H9 (cell line): ENCODE data around the gene PLA2R1. TPM values are rescaled to one million over a fixed set of nuclear protein-coding genes. Genes with fewer than 3 reads are reported as not detected.

Experiments
- DNase-seq: peaks from one replicate; pipeline ENCODE4 v3.0.0-alpha.2; 2017
- H2AFZ ChIP-seq: one replicate; pipeline ENCODE4 v1.6.1; 2013; ENCODE audit warnings: mild to moderate bottlenecking, low read length, control low read depth, moderate library complexity
- H2AK5ac ChIP-seq: 2 replicates; pipeline ENCODE4 v1.6.1; 2013; ENCODE audit warnings: low read length, control low read depth, mixed read lengths; ENCODE audit not compliant: insufficient read length
- H2BK120ac ChIP-seq: one replicate; pipeline ENCODE4 v1.6.1; 2013; ENCODE audit warnings: low read depth, mild to moderate bottlenecking, low read length, control low read depth, inconsistent platforms; ENCODE audit not compliant: poor library complexity, severe bottlenecking
- H2BK12ac ChIP-seq: 2 replicates; pipeline ENCODE4 v1.6.1; 2013; ENCODE audit warnings: low read length, control low read depth, mixed read lengths, low read depth; ENCODE audit not compliant: insufficient read length
- H2BK15ac ChIP-seq: 2 replicates; pipeline ENCODE4 v1.6.1; 2013; ENCODE audit warnings: low read depth, low read length, control low read depth
- H2BK20ac ChIP-seq: one replicate; pipeline ENCODE4 v1.6.1; 2013; ENCODE audit warnings: low read depth, mild to moderate bottlenecking, low read length, control low read depth, inconsistent platforms; ENCODE audit not compliant: poor library complexity, severe bottlenecking
- H2BK5ac ChIP-seq: 2 replicates; pipeline ENCODE4 v1.6.1; 2013; ENCODE audit warnings: low read length, control low read depth, mixed read lengths; ENCODE audit not compliant: insufficient read length
- H3K14ac ChIP-seq: 2 replicates; pipeline ENCODE4 v1.6.1; 2013; ENCODE audit warnings: low read length, control low read depth; ENCODE audit not compliant: insufficient read depth
- H3K18ac ChIP-seq: 2 replicates; pipeline ENCODE4 v1.6.1; 2013; ENCODE audit warnings: low read depth, mild to moderate bottlenecking, mixed read lengths, low read length, control low read depth; ENCODE audit not compliant: insufficient read length
- H3K23ac ChIP-seq: 2 replicates; pipeline ENCODE4 v1.6.1; 2013; ENCODE audit warnings: low read length, control low read depth, mixed read lengths, low read depth; ENCODE audit not compliant: insufficient read length
- H3K23me2 ChIP-seq: 2 replicates; pipeline ENCODE4 v1.6.1; 2013; ENCODE audit warnings: low read depth, mild to moderate bottlenecking, mixed read lengths, low read length, control low read depth; ENCODE audit not compliant: insufficient read length, poor library complexity, severe bottlenecking
- H3K27ac ChIP-seq: 2 replicates; pipeline ENCODE4 v1.5.1; 2013; ENCODE audit warnings: low read length, control low read depth, mixed read lengths, low read depth; ENCODE audit not compliant: insufficient read length
- H3K27me3 ChIP-seq: 2 replicates; pipeline ENCODE4 v1.6.1; 2013; ENCODE audit warnings: low read length, control low read depth, inconsistent platforms; ENCODE audit not compliant: insufficient read depth
- H3K4ac ChIP-seq: 2 replicates; pipeline ENCODE4 v1.6.1; 2013; ENCODE audit warnings: low read depth, mild to moderate bottlenecking, control low read depth, inconsistent platforms, low read length, moderate library complexity
- H3K4me1 ChIP-seq: 2 replicates; pipeline ENCODE4 v1.6.1; 2013; ENCODE audit warnings: low read length, control low read depth, inconsistent platforms; ENCODE audit not compliant: insufficient read depth
- H3K4me2 ChIP-seq: 2 replicates; pipeline ENCODE4 v1.6.1; 2013; ENCODE audit warnings: low read length, control low read depth, mixed read lengths; ENCODE audit not compliant: insufficient read length, insufficient read depth
- H3K56ac ChIP-seq: 2 replicates; pipeline ENCODE4 v1.6.1; 2013; ENCODE audit warnings: low read depth, mild to moderate bottlenecking, mixed read lengths, low read length, control low read depth; ENCODE audit not compliant: insufficient read length
- H3K79me1 ChIP-seq: 2 replicates; pipeline ENCODE4 v1.6.1; 2013; ENCODE audit warnings: low read depth, mild to moderate bottlenecking, moderate library complexity, low read length, control low read depth, inconsistent platforms; ENCODE audit not compliant: insufficient read depth, poor library complexity, severe bottlenecking
- H3K79me2 ChIP-seq: 2 replicates; pipeline ENCODE4 v1.6.1; 2013; ENCODE audit warnings: low read length, control low read depth, inconsistent platforms; ENCODE audit not compliant: insufficient read depth
- H3K9ac ChIP-seq: 2 replicates; pipeline ENCODE4 v1.6.1; 2013; ENCODE audit warnings: low read length, control low read depth, mixed read lengths; ENCODE audit not compliant: insufficient read length; ENCODE audit errors: extremely low read depth
- H3K9me3 ChIP-seq: one replicate; pipeline ENCODE4 v1.6.1; 2013; ENCODE audit warnings: low read depth, low read length, inconsistent platforms; ENCODE audit not compliant: control insufficient read depth
- H3T11ph ChIP-seq: one replicate; pipeline ENCODE4 v1.6.1; 2013; ENCODE audit warnings: mild to moderate bottlenecking, low read length, control low read depth, inconsistent platforms
- H4K20me1 ChIP-seq: one replicate; pipeline ENCODE4 v1.6.1; 2013; ENCODE audit not compliant: control insufficient read depth, insufficient read length, insufficient read depth
- H4K5ac ChIP-seq: 2 replicates; pipeline ENCODE4 v1.6.1; 2013; ENCODE audit warnings: low read depth, mild to moderate bottlenecking, mixed read lengths, low read length, control low read depth; ENCODE audit not compliant: insufficient read length
- H4K8ac ChIP-seq: replicated peaks from 2 replicates; pipeline ENCODE4 v1.6.1; 2013; ENCODE audit warnings: low read length, control low read depth, mixed read lengths, low read depth; ENCODE audit not compliant: insufficient read length
- H4K91ac ChIP-seq: 2 replicates; pipeline ENCODE4 v1.6.1; 2013; ENCODE audit warnings: low read depth, mild to moderate bottlenecking, moderate library complexity, mixed read lengths, low read length, control low read depth; ENCODE audit not compliant: insufficient read length
- H3K27ac Mint-ChIP-seq, 3 experiments: 2 replicates in 2 of 3; 3 replicates in 1 of 3; pipeline ENCODE4 v1.8.0; 2020 to 2021; ENCODE audit warnings: mixed read lengths in 3 of 3, mild to moderate bottlenecking in 1 of 3, moderate library complexity in 1 of 3
- H3K27me3 Mint-ChIP-seq: 2 replicates; pipeline ENCODE4 v1.8.0; 2021; ENCODE audit warnings: low read depth, mild to moderate bottlenecking, moderate library complexity, mixed read lengths
- H3K36me3 Mint-ChIP-seq, 3 experiments: 2 replicates in 2 of 3; 3 replicates in 1 of 3; pipeline ENCODE4 v1.8.0; 2020 to 2021; ENCODE audit warnings: low read depth in 3 of 3, mixed read lengths in 3 of 3; ENCODE audit not compliant: insufficient read depth in 1 of 3
- H3K4me1 Mint-ChIP-seq, 2 experiments: 2 replicates each; pipeline ENCODE4 v1.8.0; 2020; ENCODE audit warnings: mixed read lengths in 2 of 2
- H3K4me3 Mint-ChIP-seq, 2 experiments: 2 replicates in 1 of 2; 3 replicates in 1 of 2; pipeline ENCODE4 v1.8.0; 2020 to 2021; ENCODE audit warnings: mild to moderate bottlenecking in 2 of 2, mixed read lengths in 2 of 2, moderate library complexity in 1 of 2
- H3K9me3 Mint-ChIP-seq, 2 experiments: 2 replicates in 1 of 2; 3 replicates in 1 of 2; pipeline ENCODE4 v1.8.0; 2020; ENCODE audit warnings: mild to moderate bottlenecking in 2 of 2, mixed read lengths in 2 of 2, moderate library complexity in 1 of 2
- total RNA-seq: library from RNA; stranded (reverse); gene quantifications from 2 replicates; pipeline ENCODE4 v1.2.1, GENCODE V29; 2021
- TF ChIP-seq, protein P1 (sequence below): fragments of 200-600 bp; sonication (generic); conservative IDR thresholded peaks from 3 replicates; pipeline ENCODE4 v1.8.0; 2021; ENCODE audit warnings: antibody characterized with exemption, mild to moderate bottlenecking

The PLA2R1 gene
- total RNA-seq, 1 experiment from 2014 or later = 0.83 TPM

DNA sequence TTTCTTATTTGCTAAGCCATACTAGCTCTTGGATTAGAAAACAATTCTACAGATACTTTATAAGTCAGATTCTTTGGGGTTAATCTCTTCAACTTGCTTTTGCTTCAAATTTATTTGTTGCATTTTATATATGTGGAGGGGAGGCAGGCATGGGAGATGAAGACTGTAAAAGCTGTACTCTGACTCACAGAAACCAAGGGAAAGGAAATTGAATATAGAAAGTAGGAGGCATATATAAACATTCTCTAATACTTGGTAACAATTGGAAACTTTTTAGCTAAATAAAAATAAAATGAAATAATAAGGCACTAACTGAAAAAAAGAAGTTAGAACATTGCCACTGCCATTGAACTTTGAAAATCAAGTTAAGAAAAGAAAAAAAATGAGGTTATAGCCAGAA lies 21.3 kb downstream of the PLA2R1 start:
- Histone ChIP-seq H2AFZ (no peak overlapping the region), H4K20me1 (no peaks in the 10 kb centered on the region), H3K79me2 (no peaks in the 10 kb centered on the region), H4K91ac (no peak overlapping the region), H3K27ac (no peak overlapping the region), H3K23me2 (no peaks in the 10 kb centered on the region), H3K23ac (no peak overlapping the region), H3K14ac (no peak overlapping the region), H3K9me3 (no peaks in the 10 kb centered on the region), H3K18ac (no peak overlapping the region), H3K79me1 (no peaks in the 10 kb centered on the region), H3K56ac (no peak overlapping the region), H2AK5ac (no peak overlapping the region), H3K4ac (no peak overlapping the region), H2BK15ac (no peak overlapping the region), H2BK120ac (no peak overlapping the region), H4K8ac (no peak overlapping the region), H3K27me3 (no peaks in the 10 kb centered on the region), H2BK12ac (no peak overlapping the region), H3K9ac (no peak overlapping the region), H2BK20ac (no peak overlapping the region), H3K4me2 (no peak overlapping the region), H3T11ph (no peak overlapping the region), H4K5ac (no peak overlapping the region), H2BK5ac (no peak overlapping the region), H3K4me1 (no peaks in the 10 kb centered on the region)
- H3K9me3 Mint-ChIP-seq = no peaks in the 10 kb centered on the region; a peak in 1 of 5 replicates
- H3K27me3 Mint-ChIP-seq = no peaks in the 10 kb centered on the region
- TF ChIP-seq, protein P1, sequence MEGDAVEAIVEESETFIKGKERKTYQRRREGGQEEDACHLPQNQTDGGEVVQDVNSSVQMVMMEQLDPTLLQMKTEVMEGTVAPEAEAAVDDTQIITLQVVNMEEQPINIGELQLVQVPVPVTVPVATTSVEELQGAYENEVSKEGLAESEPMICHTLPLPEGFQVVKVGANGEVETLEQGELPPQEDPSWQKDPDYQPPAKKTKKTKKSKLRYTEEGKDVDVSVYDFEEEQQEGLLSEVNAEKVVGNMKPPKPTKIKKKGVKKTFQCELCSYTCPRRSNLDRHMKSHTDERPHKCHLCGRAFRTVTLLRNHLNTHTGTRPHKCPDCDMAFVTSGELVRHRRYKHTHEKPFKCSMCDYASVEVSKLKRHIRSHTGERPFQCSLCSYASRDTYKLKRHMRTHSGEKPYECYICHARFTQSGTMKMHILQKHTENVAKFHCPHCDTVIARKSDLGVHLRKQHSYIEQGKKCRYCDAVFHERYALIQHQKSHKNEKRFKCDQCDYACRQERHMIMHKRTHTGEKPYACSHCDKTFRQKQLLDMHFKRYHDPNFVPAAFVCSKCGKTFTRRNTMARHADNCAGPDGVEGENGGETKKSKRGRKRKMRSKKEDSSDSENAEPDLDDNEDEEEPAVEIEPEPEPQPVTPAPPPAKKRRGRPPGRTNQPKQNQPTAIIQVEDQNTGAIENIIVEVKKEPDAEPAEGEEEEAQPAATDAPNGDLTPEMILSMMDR = no peak
- no peaks in the 10 kb centered on the region; a peak in 1 of 7 replicates for H3K36me3 Mint-ChIP-seq
- H3K4me3 Mint-ChIP-seq = no peak overlapping the region
- H3K4me1 Mint-ChIP-seq = peaks cover 17 to 21% of the 10 kb centered on the region in 2 experiments
- DNase-seq = no peak
- no peak overlapping the region for H3K27ac Mint-ChIP-seq
